IPS-NIHi7 (cell line): Measurements from ENCODE around the gene NUP62.

Source experiments
- DNase-seq: peaks from one replicate; pipeline ENCODE4 v3.0.0; 2012; ENCODE audit warnings: mixed read lengths; ENCODE audit errors: extremely low spot score

NUP62 gene

DNA sequence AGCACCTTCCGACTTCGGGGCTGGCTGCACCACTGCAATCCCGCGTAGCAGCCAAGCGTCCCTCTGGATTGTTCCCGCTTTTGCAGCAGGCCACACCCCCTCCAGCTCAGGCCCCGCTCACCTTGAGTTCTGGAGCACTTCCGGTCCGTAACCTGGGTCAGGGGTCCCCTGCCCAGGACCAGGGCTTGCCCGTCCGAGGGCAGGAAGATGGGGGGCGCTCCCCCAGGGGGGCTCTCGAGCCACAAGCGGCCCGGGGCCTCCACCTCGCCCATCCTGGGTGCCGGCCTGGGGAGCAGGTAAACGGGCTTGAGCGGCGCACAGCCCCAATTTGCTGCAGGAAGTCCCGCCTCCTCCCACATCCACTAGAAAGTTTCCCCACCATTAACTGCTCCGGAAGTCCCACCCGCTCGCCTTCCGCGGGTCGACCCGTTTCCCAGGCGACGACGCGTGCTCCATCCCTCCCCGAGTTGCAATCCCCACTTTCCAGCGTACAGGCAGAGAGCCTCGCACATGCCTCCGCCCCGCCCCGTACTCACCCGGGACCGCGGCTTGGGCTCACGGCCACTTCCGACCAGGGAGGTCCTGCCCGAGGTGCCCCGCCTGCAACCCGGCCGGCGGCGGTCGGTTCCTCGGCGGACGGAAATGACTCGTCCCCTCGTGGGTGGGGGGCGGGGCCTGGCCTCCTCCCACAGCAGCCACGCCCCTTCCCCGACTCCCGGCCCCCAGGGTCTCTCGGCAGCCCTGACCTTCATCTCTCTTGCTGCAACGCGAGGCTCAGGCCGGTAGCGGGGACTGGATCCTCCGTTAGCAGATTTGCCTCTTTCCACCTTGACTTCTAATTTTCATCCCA is 62.1 kb downstream of the NUP62 start, which contains the start of gene PNKP:
Gene PNKP (minus strand): TSS at position 644 of the 850 bp plus-strand sequence. CDS start 372 bp downstream, at position 272.
- DNase-seq = peak; percentile 87

DNA sequence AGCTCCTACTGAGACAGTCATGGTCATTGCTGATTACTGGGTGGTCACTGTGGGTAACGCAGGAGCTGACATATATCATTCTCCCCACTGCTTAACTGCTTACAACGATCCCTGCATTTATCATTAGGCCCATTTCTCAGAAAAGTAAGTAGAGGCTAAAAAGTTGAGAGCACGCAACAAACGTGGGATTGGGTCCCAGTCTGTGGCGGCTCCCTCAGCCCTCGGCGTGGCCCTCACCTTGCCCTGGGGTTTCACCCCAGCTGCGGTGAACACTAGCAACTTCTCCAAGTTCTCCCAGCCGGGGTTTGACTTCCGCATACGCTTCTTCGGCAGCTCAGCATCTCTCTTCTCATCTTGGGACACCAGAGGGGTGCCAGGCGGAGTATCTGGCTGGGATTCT is 64.4 kb downstream of the NUP62 start:
- no peak for DNase-seq

DNA sequence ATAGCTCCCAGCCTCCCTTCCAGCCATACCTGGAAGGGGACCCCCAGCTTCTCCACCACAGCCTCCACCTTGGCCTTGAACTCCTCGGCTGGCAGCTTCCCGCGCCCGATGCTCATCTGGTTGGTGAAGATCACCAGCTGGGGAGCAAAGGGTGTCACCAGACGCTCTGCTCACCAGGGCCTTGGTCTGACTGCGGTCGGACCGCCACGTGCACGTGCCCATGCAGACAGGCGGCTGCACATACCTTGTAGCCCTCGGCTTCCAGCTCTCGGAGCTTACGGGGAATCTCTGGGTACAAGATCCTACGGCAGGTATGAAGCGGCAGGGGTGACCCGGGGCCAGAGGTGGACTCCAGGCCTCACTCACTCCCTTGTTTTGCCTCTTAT is 65.4 kb downstream of the NUP62 start:
- no peak for DNase-seq

DNA sequence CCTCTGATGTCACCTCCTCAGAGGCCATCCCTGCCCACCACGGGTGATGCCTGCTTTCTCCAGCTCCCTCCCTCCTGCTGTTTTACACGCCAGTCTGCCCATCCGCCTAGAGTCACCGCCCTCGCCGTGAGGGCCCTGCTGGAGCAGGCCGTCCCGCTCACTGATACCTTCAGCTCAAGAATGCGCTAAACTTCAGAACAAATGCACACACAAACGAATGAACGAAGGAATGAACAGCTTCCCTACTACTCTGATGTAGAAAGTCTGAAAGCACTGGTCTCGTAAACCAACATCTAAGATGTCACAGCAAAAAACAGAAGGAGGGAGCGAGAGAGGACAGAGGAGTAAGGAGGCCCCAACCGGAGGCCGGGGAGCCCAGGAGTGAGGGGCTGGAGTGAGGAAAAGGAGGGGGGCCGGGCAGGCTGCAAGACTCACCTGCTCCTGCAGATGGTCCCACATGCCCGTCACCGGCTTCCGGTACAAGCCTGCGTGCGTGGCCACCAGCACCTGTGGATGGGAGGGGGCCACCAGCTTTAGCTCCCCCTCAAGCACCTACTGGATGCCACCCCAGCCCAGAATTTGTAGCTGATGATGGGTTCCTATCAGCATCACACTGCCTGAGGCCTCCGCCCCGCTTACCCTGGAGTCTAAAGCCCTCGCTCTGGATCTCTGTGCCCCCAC is 65.9 kb downstream of the NUP62 start:
- no peak for DNase-seq

DNA sequence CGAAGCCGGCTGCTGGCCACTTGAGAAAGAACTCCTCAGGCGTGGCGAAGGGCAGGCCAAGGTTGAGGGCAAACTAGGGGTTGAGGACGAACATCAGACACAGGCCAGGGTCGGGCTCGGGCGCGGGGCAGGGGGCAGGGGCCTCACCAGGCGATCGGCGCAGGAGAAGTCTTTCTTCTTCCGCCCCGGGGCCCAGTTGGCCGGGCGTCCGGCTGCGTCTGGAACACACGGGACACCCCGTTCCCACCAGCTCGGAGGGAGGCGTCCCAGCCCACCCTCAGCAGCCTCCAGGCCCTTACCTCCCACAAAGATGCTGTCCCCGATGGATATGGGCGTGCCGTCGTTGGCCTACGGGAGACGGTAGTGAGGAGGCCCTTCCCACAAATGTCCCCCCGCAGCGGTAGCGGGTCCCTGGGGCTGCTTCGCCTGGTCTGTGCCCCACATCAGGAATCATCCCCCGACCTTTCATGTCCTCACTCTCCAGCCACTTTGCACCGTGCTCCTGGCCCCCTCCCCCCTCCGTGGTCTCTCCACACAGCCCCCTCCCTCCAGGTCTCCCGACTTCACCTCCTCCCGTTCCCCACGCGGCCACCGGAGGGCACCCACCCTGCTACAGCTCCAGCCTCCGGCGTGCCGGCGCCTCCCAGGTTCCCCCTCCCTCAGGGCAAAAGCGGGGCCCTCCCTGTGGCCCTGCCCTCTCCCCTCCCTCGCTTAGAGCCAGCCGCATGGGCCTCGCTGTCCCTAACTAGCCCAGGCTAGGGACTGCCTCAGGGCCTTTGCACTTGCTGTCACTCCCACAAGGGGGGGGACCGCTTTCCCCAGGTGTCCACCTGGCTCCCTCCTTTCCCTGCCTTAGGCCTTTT is 66.7 kb downstream of the NUP62 start:
- DNase-seq = peak; percentile 70

DNA sequence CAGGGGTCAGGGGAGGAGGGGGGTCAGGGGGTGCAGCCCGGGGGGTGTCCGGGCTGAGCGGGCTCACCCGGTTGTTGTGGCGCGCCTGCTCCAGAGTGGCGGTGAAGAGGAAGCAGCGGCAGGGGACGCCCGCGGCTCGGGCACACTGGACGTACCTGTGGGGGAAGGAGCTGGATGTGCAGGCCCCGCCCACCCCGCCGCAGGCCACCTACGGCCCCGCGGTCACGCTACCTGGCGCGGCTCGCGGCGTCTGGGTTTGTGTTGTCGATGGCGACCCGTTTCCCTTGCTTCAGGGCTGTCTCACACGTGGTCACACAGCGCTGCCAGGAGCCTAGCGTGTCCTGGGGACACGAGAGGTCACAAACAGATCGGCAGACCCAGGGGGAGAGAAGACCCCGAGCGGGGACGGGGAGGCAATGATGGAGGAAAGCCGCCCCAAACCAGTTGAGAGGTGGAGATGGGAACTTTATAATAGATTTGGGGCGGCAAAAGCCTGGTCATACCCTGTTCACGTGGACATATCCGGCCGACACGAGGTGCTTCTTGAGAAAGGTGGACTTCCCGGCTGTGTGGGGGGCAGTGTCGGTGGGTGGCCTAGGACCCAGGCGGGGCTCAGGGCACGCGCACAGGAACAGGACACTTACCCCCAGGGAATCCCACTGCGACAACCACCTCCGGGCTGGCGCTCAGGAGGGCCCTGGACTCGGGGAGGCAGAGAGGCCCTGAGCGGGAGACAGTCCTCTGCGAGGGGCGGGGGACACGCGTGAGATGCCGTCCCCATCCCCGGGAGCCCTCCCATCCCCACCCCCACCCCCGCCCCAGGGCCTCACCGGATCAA is 67.5 kb downstream of the NUP62 start:
- no peak for DNase-seq

DNA sequence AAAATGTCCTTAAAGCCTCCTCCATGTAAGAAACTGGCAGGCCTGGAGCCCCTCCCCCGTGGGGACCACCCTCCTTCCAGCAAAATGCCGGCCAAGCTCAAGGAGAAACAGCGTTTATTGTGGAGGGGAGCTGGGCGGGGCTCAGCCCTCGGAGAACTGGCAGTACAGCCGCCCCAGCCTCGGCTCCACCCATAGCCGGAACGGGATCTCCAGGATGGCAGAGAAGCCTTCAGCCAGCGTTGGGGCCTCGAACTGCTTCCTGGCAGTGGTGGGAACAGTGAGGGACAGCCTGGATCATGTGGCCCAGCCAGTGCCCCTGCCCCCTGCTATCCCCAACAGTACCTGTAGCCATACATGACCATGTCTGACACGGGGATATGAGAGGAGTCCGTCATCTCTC is 68.2 kb downstream of the NUP62 start:
- DNase-seq = no peak

DNA sequence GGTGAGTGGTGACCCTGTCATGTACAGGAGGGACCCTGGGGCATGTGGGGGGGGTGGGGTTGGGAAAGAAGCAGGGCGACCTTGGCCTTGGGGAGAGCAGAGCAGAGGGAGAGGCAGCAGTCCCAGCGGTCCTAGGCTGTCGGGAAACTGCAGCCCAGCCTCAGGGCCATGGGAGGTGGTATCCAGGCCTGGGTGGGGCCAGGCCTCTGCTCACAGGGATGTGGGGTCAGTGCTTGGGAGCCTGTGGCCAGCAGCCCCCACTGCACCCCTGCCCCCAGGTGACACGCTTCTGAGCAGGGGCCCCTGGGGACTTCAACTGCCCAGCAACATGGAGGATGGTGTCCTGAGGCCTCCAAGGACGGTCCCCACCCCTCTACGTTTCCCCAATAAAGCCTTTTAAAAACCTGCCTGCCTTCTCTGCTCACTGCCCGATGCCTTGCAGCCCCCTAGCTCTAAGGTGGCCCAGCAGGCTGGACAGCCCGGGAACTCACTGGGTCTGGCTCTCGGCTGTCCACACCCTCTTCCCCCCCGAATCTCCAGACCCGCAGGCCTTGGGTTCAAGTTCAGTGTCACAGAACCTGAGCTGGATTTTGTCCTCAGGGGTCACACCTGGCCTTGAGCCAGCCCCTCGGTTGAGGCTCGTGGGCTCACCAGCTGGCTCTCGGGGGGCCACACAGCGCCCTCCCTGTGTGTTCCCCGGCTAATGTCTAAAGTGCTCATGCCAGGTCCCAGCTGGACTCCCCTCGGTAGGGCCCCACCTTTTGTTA is 68.8 kb downstream of the NUP62 start:
- no peak for DNase-seq

DNA sequence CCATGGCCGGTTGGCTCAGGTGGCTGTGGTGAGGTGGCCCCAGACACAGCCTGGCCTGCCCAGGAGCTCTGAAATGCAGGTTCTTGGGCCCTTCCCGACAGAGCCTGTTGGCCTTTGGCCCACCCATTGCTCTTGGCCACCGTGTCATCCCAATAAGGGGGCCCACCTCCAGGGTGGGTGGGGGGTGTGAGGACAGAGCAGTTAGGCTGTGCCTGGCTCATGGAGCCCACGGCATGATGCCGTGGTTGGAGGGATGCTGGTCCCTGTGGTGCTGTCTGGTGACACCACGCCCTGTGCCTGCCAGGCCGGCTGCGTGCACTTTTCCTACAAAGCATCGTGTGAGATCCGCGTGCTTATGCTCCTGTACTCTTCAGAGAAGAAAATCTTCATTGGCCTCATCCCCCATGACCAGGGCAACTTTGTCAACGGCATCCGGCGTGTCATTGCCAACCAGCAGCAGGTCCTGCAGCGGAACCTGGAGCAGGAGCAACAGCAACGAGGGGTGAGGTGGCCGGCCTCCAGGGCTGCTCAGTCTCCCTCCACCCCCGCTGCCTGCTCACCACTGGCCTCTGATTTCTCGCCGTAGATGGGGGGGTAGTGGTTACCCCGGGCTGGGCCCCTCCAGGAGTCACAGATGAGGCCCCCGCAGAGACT is 69.5 kb downstream of the NUP62 start:
- DNase-seq = no peak

DNA sequence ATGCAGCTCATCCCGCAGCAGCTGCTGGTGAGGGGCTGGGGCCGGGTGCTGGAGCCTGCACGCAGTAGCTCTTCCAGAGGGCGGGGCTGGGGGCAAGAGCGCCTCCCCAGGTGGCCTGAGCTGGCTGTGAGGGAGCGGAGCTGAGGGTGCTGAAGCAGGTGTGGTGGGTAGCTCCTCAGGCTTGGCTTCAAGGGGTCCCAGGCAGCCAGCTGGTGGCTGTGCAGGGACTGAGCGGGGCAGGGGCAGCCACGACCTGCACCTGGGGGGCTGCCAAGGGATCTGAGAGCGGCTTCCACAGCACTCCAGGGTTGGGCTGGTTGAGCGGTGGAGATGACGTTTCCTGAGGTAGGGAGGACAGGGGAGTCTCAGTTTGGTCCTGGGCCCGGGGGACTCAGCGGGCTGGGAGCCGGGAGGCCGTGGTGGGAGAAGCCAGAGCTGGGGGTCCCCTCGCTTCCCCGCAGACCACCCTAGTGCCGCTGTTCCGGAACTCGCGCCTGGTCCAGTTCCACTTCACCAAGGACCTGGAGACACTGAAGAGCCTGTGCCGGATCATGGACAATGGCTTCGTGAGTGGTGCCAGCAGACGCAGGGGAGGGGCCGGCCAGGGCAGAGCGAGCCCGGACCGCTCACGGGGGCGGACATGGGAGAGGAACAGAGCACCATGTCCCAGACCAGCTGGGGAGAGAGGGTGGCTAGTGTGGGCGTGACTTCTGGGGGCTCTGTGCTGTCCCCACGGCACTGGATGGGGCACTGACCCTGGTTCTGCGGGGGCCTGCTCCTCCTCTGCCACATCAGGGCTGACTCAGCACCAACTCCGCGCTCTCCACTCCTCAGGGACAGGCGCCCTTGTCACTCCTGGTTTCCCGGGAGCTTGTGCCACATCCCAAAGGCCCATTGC is 71.0 kb downstream of the NUP62 start:
- DNase-seq = no peak

DNA sequence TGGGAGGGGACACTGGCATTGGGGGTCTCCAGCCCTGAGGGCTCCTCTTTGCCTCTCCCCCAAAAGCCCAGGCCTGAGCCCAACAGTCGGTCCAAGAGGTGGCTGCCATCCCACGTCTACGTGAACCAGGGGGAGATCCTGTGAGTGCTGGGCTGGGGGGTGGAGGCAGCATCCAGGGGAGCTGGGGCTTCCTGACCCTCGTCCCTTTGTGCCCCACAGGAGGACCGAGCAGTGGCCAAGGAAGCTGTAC is 71.5 kb downstream of the NUP62 start:
- no peak for DNase-seq

DNA sequence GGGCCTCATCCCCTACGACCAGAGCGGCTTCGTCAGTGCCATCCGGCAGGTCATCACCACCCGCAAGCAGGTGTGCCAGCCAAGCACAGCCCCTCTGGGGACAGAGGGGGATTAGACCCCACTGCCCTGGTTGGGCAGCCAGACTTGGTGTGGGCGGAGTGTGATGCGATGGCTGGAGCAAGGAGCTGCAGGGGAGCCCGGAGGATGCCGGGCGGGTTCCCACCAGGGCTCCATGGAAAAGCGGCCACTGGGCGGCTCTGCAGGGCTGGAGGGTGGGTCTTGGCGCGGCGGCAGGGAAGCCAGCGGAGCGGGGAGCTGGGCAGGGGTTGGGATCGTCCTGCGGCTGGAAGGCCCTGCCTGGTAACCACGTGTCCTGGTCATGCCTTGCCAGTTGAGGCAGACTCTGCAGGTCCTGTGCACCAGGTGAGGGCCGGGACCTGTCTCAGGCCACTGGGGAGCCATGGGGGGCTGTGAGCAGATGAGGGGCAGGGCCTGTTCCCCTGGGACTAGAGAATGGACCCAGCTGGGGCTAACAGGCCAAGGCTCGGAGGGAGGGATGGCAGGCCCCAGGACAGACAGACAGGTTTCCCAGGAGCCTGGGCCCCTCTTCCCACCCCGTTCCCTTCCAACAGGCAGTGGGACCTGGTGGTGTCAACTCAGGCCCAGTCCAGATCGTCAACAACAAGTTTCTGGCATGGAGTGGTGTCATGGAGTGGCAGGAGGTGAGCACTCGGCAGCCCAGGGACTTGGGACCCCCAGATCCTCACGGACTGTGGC is 72.1 kb downstream of the NUP62 start:
- no peak for DNase-seq
